ENCODE measurements around the gene PADI4.
A peak's percentile ranks its signal among the peaks of the same experiment; 100 is the strongest.

Gene PADI4

GRCh38 chr1:17297991-17298390, 10.0 kb upstream of the PADI4 start:
- H3K4me2 ChIP-seq = no peak overlapping the region
- peaks cover 28% of the 10 kb centered on the region for H3K9me3 ChIP-seq
- no peaks in the 10 kb centered on the region for H4K20me1 ChIP-seq
- H3K4me1 ChIP-seq = no peaks in the 10 kb centered on the region
- no peaks in the 10 kb centered on the region for H3K36me3 ChIP-seq
- TF ChIP-seq Cebpa-rat (IDR thresholded peaks at IDR 0.05) = no peak
- no peak overlapping the region for H3K27ac ChIP-seq
- H3K4me3 ChIP-seq = no peak overlapping the region
- no peak overlapping the region for H3K9ac ChIP-seq
- H3K27me3 ChIP-seq = no peaks in the 10 kb centered on the region

- Histone ChIP-seq H3K27me3 (no peaks in the 10 kb centered on the region), H3K9me3 (peaks cover 29% of the 10 kb centered on the region), H4K20me1 (no peaks in the 10 kb centered on the region), H3K4me3 (no peak overlapping the region), H3K27ac (no peak overlapping the region), H3K9ac (no peak overlapping the region), H3K4me2 (no peak overlapping the region), H3K4me1 (peaks cover 12% of the 10 kb centered on the region), H3K36me3 (no peaks in the 10 kb centered on the region)
- no peak for TF ChIP-seq Cebpa-rat (IDR thresholded peaks at IDR 0.05)
Observed at GRCh38 chr1:17301767-17302166, 6.2 kb upstream of the PADI4 start.

GRCh38 chr1:17304151-17304825, 3.7 kb upstream of the PADI4 start:
- H3K9ac ChIP-seq = no peak overlapping the region
- no peak overlapping the region for H3K27ac ChIP-seq
- peaks cover 20% of the 10 kb centered on the region for H3K4me1 ChIP-seq
- no peak overlapping the region for H3K4me3 ChIP-seq
- no peaks in the 10 kb centered on the region for H3K36me3 ChIP-seq
- no peaks in the 10 kb centered on the region for H3K27me3 ChIP-seq
- peak overlapping the region; percentile 50 for H3K4me2 ChIP-seq
- peaks cover 29% of the 10 kb centered on the region for H3K9me3 ChIP-seq
- no peak for TF ChIP-seq Cebpa-rat (IDR thresholded peaks at IDR 0.05)
- H4K20me1 ChIP-seq = no peaks in the 10 kb centered on the region

- Histone ChIP-seq H3K4me3 (no peak overlapping the region), H4K20me1 (no peaks in the 10 kb centered on the region), H3K36me3 (no peaks in the 10 kb centered on the region), H3K4me1 (peaks cover 25% of the 10 kb centered on the region), H3K9ac (no peak overlapping the region), H3K27me3 (no peaks in the 10 kb centered on the region), H3K9me3 (peaks cover 29% of the 10 kb centered on the region), H3K4me2 (peak overlapping the region; percentile 50), H3K27ac (no peak overlapping the region)
- no peak for TF ChIP-seq Cebpa-rat (IDR thresholded peaks at IDR 0.05)
Observed at GRCh38 chr1:17304826-17305175, 3.2 kb upstream of the PADI4 start.

GRCh38 chr1:17305576-17306095, 2.4 kb upstream of the PADI4 start:
- peaks cover 28% of the 10 kb centered on the region for H3K4me1 ChIP-seq
- no peak for TF ChIP-seq Cebpa-rat (IDR thresholded peaks at IDR 0.05)
- no peaks in the 10 kb centered on the region for H4K20me1 ChIP-seq
- H3K27ac ChIP-seq = no peak overlapping the region
- peaks cover 25% of the 10 kb centered on the region for H3K9me3 ChIP-seq
- H3K4me3 ChIP-seq = no peak overlapping the region
- H3K36me3 ChIP-seq = no peaks in the 10 kb centered on the region
- H3K9ac ChIP-seq = no peak overlapping the region
- H3K4me2 ChIP-seq = no peak overlapping the region
- H3K27me3 ChIP-seq = no peaks in the 10 kb centered on the region

- no peaks in the 10 kb centered on the region for H3K36me3 ChIP-seq
- H3K4me1 ChIP-seq = peaks cover 28% of the 10 kb centered on the region
- H3K9ac ChIP-seq = no peak overlapping the region
- H4K20me1 ChIP-seq = no peaks in the 10 kb centered on the region
- TF ChIP-seq Cebpa-rat (IDR thresholded peaks at IDR 0.05) = no peak
- no peaks in the 10 kb centered on the region for H3K27me3 ChIP-seq
- no peak overlapping the region for H3K4me2 ChIP-seq
- no peak overlapping the region for H3K27ac ChIP-seq
- H3K9me3 ChIP-seq = peaks cover 17% of the 10 kb centered on the region
- H3K4me3 ChIP-seq = no peak overlapping the region
Observed at GRCh38 chr1:17306407-17306806, 1.6 kb upstream of the PADI4 start.

- Histone ChIP-seq H3K4me2 (no peak overlapping the region), H3K4me1 (peaks cover 29% of the 10 kb centered on the region), H4K20me1 (no peaks in the 10 kb centered on the region), H3K36me3 (no peaks in the 10 kb centered on the region), H3K4me3 (no peak overlapping the region), H3K27me3 (no peaks in the 10 kb centered on the region), H3K9ac (no peak overlapping the region), H3K27ac (no peak overlapping the region), H3K9me3 (peaks cover 12% of the 10 kb centered on the region)
- TF ChIP-seq Cebpa-rat (IDR thresholded peaks at IDR 0.05) = no peak
Observed at GRCh38 chr1:17306921-17307320, 1.1 kb upstream of the PADI4 start.

GRCh38 chr1:17307329-17307728, 668 bp upstream of the PADI4 start:
- Histone ChIP-seq H3K27ac (no peak overlapping the region), H3K36me3 (no peaks in the 10 kb centered on the region), H3K27me3 (no peaks in the 10 kb centered on the region), H3K9ac (no peak overlapping the region), H3K9me3 (peaks cover 8% of the 10 kb centered on the region), H4K20me1 (no peaks in the 10 kb centered on the region), H3K4me2 (no peak overlapping the region), H3K4me3 (no peak overlapping the region), H3K4me1 (peaks cover 33% of the 10 kb centered on the region)
- TF ChIP-seq Cebpa-rat (IDR thresholded peaks at IDR 0.05) = no peak

- Histone ChIP-seq H4K20me1 (no peaks in the 10 kb centered on the region), H3K36me3 (no peaks in the 10 kb centered on the region), H3K9ac (no peak overlapping the region), H3K27me3 (no peaks in the 10 kb centered on the region), H3K9me3 (no peaks in the 10 kb centered on the region), H3K27ac (no peak overlapping the region), H3K4me1 (peaks cover 33% of the 10 kb centered on the region), H3K4me3 (no peak overlapping the region), H3K4me2 (0 out of 2 replicates have a peak overlapping the region, but pooled peaks have one; percentile 6)
- no peak for TF ChIP-seq Cebpa-rat (IDR thresholded peaks at IDR 0.05)
Observed at GRCh38 chr1:17308593-17308992, 596 bp downstream of the PADI4 start.

GRCh38 chr1:17309426-17310067, 1.6 kb downstream of the PADI4 start:
- Histone ChIP-seq H3K9me3 (no peaks in the 10 kb centered on the region), H3K9ac (no peak overlapping the region), H4K20me1 (no peaks in the 10 kb centered on the region), H3K4me3 (no peak overlapping the region), H3K4me2 (peak overlapping the region; percentile 6; the same call in 1 of the 2 replicates), H3K4me1 (peaks cover 27% of the 10 kb centered on the region), H3K27ac (0 out of 2 replicates have a peak overlapping the region, but pooled peaks have one; percentile 1), H3K36me3 (no peaks in the 10 kb centered on the region), H3K27me3 (no peaks in the 10 kb centered on the region)
- TF ChIP-seq Cebpa-rat (IDR thresholded peaks at IDR 0.05) = no peak
